Right kidney (tissue), 9 donors: ENCODE results near the gene GYS1.
"Not testable (repeated sequence)": the region's sequence is repeated elsewhere in the genome, so short reads cannot be mapped to it uniquely, and the experiment has no call there.

Experiments used
- DNase-seq: peaks from one replicate; pipeline ENCODE4 v3.0.0-alpha.2; 2016
- long read RNA-seq, 8 donors: transcript quantifications; one replicate each; lab custom pipeline, GENCODE V29; 2026

The GYS1 gene
- long read RNA-seq, donor 1, transcript GYS1-202 (16 exons, 3,574 nt) = major isoform, 7 of 7 reads
- long read RNA-seq, donor 1, partial matches to known transcripts = 0 of 7 reads
- long read RNA-seq, donor 1, other reads (novel, unspliced or antisense) = 0 of 7 reads
- long read RNA-seq, donor 2, transcript GYS1-202 (16 exons, 3,574 nt) = major isoform, 5 of 5 reads
- long read RNA-seq, donor 2, partial matches to known transcripts = 0 of 5 reads
- long read RNA-seq, donor 2, other reads (novel, unspliced or antisense) = 0 of 5 reads
- long read RNA-seq, donor 3, partial matches to known transcripts = 17 of 20 reads
- long read RNA-seq, donor 3, other reads (novel, unspliced or antisense) = 0 of 20 reads
- long read RNA-seq, donor 4, transcript GYS1-202 (16 exons, 3,574 nt) = major isoform, 5 of 23 reads
- long read RNA-seq, donor 4, partial matches to known transcripts = 17 of 23 reads
- long read RNA-seq, donor 4, other reads (novel, unspliced or antisense) = 0 of 23 reads
- long read RNA-seq, donor 5, transcript GYS1-202 (16 exons, 3,574 nt) = major isoform, 8 of 8 reads
- long read RNA-seq, donor 5, partial matches to known transcripts = 0 of 8 reads
- long read RNA-seq, donor 5, other reads (novel, unspliced or antisense) = 0 of 8 reads
- long read RNA-seq, donor 6, partial matches to known transcripts = 0 of 1 reads
- long read RNA-seq, donor 6, other reads (novel, unspliced or antisense) = 0 of 1 reads
- long read RNA-seq, donor 7, transcript GYS1-202 (16 exons, 3,574 nt) = major isoform, 7 of 262 reads
- long read RNA-seq, donor 7, partial matches to known transcripts = 210 of 262 reads
- long read RNA-seq, donor 7, other reads (novel, unspliced or antisense) = 45 of 262 reads
- long read RNA-seq, donor 8, transcript GYS1-202 (16 exons, 3,574 nt) = major isoform, 6 of 6 reads
- long read RNA-seq, donor 8, partial matches to known transcripts = 0 of 6 reads
- long read RNA-seq, donor 8, other reads (novel, unspliced or antisense) = 0 of 6 reads

- peak; percentile 99 for DNase-seq
Measured at GRCh38 chr19:48993175-48994034, at the start of gene GYS1, which contains the start of gene RUVBL2. GYS1 (minus strand) TSS chr19:48993309; CDS start chr19:48993112, 197 bp downstream. RUVBL2 (plus strand) TSS chr19:48993887; CDS start chr19:48993912, 25 bp downstream.

- DNase-seq = not testable (repeated sequence)
Measured at GRCh38 chr19:49042666-49043065, 49.6 kb upstream of the GYS1 start.

- DNase-seq = no peak
Measured at GRCh38 chr19:49042177-49042576, 49.1 kb upstream of the GYS1 start.

GRCh38 chr19:49039736-49040135 lies 46.6 kb upstream of the GYS1 start:
- DNase-seq = not testable (repeated sequence)

- DNase-seq = not testable (repeated sequence)
Measured at GRCh38 chr19:49038557-49039276, 45.6 kb upstream of the GYS1 start.

GRCh38 chr19:49038111-49038510 lies 45.0 kb upstream of the GYS1 start:
- DNase-seq = not testable (repeated sequence)

- not testable (repeated sequence) for DNase-seq
Measured at GRCh38 chr19:49036815-49037214, 43.7 kb upstream of the GYS1 start, which contains the start of gene CGB1. CGB1 (minus strand) TSS chr19:49036895; CDS start chr19:49036711, 184 bp downstream.

- not testable (repeated sequence) for DNase-seq
Measured at GRCh38 chr19:49031642-49032301, 38.7 kb upstream of the GYS1 start, which contains the start of gene CGB2. CGB2 (plus strand) TSS chr19:49031890; CDS start chr19:49032096, 206 bp downstream.

- not testable (repeated sequence) for DNase-seq
Measured at GRCh38 chr19:49030323-49030722, 37.2 kb upstream of the GYS1 start.

- DNase-seq = not testable (repeated sequence)
Measured at GRCh38 chr19:49029749-49030148, 36.6 kb upstream of the GYS1 start.

- DNase-seq = not testable (repeated sequence)
Measured at GRCh38 chr19:49028686-49029085, 35.6 kb upstream of the GYS1 start.

- not testable (repeated sequence) for DNase-seq
Measured at GRCh38 chr19:49025599-49025998, 32.5 kb upstream of the GYS1 start.

- DNase-seq = not testable (repeated sequence)
Measured at GRCh38 chr19:49025088-49025487, 32.0 kb upstream of the GYS1 start.

GRCh38 chr19:49024233-49024632 lies 31.1 kb upstream of the GYS1 start, which contains the start of gene CGB3:
CGB3 (minus strand) TSS chr19:49024333; CDS start chr19:49023971, 362 bp downstream.
- not testable (repeated sequence) for DNase-seq

- DNase-seq = no peak
Measured at GRCh38 chr19:49022116-49022515, 29.0 kb upstream of the GYS1 start.

GRCh38 chr19:49020931-49021895 lies 28.1 kb upstream of the GYS1 start:
- peak; percentile 30 for DNase-seq

GRCh38 chr19:49020342-49020741 lies 27.2 kb upstream of the GYS1 start:
- DNase-seq = no peak

GRCh38 chr19:49019242-49019932 lies 26.3 kb upstream of the GYS1 start:
- peak; percentile 57 for DNase-seq
